HPDE6-E6E7 (cell line): Measurements from ENCODE around the gene REEP6.

ENCODE experiments used
- DNase-seq: peaks from one replicate; pipeline ENCODE4 v3.0.0; 2011; ENCODE audit warnings: missing footprints; ENCODE audit errors: extremely low spot score

Gene REEP6

DNA sequence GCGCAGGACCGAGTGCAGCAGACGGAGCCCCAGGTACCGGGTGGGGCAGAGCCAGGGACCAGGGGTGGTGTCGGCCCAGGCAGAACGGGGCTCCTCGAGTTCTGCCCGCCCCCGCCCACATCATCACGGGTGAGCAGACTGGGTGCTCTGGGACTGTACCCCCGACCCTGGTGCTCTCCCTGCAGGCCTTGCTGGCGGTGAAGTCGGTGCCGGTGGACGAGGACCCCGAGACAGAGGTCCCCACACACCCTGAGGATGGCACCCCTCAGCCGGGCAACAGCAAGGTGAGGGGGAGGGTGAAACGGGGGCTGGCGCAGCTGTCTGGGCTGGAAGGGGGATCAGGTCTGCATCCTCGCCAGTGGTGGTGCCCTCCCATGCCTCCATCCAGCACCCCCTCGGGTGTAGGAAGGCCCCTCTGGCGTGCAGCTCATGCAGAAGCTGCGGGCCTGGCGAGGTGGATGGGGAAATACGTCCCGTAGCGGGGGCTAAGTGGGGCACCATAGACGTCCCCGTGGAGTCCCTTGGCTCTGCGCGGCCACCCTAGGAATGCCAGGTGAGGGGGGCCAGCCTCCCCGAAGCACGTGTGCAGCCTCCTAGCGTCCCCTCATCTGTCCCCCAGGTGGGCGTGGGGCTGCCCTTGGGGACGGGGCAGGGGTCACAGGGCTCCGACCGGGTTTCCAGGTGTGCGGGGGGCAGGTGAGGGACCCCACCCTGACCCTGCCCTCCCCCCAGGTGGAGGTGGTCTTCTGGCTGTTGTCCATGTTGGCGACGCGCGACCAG lies 34.7 kb upstream of the REEP6 start:
- no peak for DNase-seq

DNA sequence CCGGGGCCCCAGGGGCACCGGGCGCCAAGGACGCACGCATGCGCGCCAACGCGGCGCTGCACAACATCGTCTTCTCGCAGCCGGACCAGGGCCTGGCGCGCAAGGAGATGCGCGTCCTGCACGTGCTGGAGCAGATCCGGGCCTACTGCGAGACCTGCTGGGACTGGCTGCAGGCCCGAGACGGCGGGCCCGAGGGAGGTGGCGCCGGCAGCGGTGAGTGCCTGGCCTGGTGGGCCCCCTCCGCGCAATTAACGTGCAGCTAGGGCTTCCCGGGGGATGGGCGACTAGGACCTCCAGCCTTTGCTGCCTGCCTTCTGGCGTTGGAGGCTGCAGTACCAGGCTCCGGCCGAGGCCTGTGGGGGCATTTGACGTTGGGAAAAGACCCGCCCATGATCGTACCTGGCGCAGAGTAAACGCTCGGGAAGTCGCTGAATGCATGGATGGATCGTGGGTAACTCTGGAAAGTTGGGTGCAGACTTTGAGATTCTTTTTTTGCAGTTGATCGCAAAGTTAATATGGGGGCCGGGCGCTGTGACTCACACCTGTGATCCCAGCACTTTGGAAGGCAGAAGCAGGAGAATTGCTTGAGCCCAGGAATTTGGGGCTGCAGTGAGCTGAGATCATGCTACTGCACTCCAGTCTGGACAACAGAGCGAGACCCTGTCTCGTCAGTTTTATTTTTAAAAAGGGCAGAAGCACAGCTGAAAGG lies 33.8 kb upstream of the REEP6 start:
- DNase-seq, result no peak

DNA sequence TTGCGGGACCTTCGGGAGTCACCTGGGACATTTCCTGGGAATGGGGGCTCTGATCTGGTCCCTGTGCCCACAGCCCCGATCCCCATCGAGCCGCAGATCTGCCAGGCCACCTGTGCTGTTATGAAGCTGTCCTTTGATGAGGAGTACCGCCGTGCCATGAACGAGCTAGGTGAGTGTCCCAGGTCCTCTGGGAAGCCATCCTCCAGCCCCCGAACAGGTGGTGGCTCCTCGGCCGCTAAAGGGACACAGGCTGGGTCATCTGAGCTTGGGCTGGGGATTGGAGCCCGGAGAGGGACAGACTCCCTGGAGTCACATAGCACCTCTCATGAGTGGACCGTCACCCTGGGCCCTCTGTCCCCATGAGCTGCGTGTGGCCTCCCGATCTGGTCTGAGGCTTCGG lies 33.1 kb upstream of the REEP6 start:
- DNase-seq, result no peak

DNA sequence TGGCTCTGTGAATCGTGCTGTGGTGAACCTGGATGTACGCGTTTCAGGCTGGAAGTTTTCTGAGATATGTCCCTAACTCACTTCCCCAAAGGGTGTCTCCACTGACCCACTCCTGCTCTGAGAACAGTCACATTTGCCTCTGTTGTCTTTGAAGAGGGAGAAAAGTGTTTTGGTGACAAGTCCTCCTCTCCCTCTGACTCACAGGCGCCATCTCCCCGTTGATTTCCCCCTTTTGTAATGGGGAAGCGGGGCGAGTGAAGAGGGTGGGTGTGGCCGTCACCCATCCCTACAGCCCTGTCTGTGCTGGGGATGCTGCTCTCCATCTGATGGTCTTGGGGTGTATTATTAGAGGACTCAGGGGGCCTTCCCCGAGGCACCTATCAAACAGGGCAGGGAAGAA lies 31.5 kb upstream of the REEP6 start:
- no peak for DNase-seq

DNA sequence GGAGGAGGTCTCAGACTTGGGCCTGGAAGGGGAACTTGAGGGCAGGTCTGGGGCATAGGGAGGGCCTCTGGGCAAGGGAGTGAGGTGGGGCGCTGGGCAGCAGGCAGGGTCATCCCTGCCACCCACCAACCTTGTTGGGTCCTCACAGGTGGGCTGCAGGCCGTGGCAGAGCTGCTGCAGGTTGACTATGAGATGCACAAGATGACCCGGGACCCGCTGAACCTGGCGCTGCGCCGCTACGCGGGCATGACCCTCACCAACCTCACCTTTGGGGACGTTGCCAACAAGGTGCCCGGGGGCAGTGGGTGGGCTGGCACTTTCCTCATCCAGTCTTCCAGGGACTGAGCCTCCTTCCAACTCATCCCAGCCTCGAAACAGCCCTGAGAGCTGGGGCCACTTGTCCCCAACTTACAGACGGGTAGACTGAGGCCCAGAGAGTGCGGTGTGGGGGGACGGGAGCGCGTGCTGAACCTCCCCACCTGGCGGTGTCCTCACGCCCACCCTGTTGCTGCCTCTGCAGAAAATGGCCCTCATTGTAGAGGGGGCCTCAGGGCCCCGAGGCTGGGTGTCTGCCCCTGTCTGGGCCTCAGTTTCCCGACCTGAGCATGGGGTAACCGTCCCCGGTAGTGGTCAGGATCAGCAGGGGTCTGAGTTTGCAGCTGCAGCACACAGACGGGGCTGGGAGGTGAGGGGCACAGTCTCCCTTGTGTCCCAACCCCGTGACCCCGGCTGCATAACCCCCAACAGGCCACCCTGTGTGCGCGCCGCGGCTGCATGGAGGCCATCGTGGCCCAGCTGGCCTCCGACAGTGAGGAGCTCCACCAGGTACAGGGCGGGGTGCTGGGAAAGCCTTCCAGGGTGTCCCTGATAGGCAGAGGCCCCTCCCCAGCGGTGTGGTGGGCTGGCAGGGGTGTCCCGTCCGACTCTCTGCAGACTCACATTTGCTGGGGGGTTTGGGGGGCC lies 30.7 kb upstream of the REEP6 start:
- no peak for DNase-seq

DNA sequence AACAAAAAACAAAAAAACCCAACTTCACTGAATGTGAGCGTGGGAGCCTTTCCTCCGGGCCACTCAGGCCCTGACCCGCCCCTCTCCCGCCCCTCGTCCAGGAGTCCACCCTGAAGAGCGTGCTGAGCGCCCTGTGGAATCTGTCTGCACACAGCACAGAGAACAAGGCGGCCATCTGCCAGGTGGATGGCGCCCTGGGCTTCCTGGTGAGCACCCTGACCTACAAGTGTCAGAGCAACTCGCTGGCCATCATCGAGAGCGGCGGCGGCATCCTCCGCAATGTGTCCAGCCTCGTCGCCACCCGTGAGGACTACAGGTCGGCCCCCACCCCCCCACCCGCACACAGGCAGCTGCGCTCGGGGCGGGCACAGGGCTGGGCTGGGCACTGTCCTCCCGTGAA lies 29.1 kb upstream of the REEP6 start:
- DNase-seq, result no peak

DNA sequence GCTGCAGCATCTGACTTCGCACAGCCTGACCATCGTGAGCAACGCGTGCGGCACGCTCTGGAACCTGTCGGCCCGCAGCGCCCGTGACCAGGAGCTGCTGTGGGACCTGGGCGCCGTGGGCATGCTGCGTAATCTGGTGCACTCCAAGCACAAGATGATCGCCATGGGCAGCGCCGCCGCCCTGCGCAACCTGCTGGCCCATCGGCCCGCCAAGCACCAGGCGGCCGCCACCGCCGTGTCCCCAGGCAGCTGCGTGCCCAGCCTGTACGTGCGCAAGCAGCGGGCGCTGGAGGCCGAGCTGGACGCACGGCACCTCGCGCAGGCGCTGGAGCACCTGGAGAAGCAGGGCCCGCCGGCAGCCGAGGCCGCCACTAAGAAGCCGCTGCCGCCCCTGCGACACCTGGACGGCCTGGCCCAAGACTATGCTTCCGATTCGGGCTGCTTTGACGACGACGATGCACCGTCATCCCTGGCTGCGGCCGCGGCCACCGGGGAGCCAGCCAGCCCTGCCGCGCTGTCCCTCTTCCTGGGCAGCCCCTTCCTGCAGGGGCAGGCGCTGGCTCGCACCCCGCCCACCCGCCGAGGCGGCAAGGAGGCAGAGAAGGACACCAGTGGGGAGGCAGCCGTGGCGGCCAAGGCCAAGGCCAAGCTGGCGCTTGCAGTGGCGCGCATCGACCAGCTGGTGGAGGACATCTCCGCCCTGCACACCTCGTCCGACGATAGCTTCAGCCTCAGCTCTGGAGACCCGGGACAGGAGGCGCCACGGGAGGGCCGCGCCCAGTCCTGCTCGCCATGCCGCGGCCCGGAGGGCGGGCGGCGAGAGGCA lies 25.6 kb upstream of the REEP6 start:
- DNase-seq, result no peak

DNA sequence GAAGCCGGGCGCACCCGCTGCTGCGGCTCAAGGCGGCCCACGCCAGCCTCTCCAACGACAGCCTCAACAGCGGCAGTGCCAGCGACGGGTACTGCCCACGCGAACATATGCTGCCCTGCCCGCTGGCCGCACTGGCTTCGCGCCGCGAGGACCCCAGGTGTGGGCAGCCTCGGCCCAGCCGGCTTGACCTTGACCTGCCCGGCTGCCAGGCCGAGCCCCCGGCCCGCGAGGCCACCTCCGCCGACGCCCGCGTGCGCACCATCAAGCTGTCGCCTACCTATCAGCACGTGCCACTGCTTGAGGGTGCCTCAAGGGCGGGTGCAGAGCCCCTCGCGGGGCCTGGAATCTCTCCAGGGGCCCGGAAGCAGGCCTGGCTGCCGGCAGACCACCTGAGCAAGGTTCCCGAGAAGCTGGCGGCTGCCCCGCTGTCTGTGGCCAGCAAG lies 24.9 kb upstream of the REEP6 start:
- DNase-seq, result no peak

DNA sequence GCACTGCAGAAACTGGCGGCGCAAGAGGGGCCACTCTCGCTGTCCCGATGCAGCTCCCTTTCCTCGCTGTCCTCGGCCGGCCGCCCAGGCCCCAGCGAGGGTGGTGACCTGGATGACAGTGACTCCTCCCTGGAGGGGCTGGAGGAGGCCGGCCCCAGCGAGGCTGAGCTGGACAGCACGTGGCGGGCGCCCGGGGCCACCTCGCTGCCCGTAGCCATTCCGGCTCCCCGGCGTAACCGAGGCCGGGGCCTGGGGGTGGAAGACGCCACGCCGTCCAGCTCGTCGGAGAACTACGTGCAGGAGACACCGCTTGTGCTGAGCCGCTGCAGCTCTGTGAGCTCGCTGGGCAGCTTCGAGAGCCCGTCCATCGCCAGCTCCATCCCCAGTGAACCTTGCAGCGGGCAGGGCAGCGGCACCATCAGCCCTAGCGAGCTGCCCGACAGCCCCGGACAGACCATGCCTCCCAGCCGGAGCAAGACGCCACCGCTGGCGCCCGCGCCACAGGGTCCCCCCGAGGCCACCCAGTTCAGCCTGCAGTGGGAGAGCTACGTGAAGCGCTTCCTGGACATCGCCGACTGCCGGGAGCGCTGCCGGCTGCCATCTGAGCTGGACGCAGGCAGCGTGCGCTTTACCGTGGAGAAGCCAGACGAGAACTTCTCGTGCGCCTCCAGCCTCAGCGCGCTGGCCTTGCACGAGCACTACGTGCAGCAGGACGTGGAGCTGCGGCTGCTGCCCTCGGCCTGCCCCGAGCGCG lies 24.3 kb upstream of the REEP6 start:
- no peak for DNase-seq

DNA sequence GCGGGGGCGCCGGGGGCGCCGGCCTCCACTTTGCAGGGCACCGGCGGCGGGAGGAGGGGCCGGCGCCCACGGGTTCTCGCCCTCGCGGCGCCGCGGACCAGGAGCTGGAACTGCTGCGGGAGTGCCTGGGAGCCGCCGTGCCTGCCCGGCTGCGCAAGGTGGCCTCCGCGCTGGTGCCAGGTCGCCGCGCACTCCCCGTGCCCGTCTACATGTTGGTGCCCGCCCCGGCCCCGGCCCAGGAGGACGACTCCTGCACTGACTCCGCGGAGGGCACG lies 23.8 kb upstream of the REEP6 start:
- DNase-seq, result no peak

DNA sequence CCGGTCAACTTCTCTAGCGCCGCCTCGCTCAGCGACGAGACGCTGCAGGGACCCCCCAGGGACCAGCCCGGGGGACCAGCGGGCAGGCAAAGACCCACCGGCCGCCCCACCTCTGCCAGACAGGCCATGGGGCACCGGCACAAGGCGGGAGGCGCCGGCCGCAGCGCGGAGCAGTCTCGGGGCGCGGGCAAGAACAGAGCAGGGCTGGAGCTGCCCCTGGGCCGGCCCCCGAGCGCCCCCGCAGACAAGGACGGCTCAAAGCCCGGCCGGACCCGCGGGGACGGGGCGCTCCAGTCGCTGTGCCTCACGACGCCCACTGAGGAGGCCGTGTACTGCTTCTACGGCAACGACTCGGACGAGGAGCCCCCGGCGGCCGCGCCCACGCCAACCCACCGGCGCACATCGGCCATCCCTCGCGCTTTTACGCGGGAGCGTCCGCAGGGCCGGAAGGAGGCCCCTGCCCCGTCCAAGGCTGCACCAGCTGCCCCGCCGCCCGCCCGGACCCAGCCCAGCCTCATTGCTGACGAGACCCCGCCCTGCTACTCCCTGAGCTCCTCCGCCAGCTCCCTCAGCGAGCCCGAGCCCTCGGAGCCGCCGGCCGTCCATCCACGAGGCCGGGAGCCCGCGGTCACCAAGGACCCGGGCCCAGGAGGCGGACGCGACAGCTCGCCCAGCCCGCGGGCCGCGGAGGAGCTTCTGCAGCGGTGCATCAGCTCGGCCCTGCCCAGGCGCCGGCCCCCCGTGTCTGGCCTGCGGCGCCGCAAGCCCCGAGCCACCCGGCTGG lies 23.3 kb upstream of the REEP6 start:
- DNase-seq, result no peak

DNA sequence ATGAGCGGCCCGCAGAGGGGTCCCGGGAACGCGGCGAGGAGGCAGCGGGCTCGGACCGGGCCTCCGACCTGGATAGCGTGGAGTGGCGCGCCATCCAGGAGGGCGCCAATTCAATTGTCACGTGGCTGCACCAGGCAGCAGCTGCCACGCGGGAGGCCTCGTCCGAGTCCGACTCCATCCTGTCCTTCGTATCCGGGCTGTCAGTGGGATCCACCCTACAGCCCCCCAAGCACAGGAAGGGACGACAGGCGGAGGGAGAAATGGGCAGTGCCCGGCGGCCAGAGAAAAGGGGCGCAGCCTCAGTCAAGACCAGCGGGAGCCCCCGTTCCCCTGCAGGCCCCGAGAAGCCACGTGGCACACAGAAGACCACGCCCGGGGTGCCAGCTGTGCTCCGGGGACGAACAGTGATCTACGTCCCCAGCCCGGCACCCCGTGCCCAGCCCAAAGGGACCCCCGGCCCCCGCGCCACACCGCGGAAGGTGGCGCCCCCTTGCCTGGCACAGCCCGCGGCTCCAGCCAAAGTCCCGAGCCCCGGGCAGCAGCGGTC lies 22.6 kb upstream of the REEP6 start:
- no peak for DNase-seq

DNA sequence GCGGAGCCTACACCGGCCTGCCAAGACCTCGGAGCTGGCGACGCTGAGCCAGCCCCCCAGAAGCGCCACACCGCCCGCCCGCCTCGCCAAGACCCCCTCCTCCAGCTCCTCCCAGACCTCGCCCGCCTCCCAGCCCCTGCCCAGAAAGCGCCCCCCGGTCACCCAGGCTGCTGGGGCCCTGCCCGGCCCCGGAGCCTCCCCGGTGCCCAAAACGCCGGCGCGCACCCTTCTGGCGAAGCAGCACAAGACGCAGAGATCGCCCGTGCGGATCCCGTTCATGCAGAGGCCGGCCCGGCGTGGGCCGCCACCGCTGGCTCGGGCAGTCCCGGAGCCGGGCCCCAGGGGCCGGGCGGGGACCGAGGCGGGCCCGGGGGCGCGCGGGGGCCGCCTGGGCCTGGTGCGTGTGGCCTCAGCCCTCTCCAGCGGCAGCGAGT lies 22.1 kb upstream of the REEP6 start:
- no peak for DNase-seq

DNA sequence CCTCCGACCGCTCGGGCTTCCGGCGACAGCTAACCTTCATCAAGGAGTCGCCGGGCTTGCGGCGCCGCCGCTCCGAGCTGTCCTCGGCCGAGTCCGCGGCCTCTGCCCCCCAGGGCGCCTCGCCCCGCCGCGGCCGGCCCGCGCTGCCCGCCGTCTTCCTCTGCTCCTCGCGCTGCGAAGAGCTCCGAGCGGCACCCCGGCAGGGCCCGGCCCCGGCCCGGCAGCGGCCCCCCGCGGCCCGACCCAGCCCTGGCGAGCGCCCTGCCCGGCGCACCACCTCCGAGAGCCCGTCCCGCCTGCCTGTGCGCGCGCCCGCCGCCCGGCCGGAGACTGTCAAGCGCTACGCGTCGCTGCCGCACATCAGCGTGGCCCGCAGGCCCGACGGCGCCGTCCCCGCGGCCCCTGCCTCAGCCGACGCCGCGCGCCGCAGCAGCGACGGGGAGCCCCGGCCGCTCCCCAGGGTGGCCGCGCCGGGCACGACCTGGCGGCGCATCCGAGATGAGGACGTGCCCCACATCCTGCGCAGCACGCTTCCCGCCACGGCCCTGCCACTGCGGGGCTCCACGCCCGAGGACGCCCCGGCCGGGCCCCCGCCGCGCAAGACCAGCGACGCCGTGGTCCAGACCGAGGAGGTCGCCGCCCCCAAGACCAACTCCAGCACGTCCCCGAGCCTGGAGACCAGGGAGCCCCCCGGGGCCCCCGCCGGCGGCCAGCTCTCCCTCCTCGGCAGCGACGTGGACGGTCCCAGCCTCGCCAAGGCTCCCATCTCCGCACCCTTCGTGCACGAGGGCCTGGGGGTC lies 21.5 kb upstream of the REEP6 start:
- no peak for DNase-seq

DNA sequence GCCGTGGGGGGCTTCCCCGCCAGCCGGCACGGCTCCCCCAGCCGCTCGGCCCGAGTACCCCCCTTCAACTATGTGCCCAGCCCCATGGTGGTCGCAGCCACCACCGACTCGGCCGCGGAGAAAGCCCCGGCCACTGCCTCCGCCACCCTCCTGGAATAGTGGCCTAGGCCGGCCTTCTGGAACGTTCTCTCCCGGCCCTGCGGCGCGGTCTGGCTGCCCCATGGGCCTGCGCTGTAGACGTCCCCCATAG lies 21.0 kb upstream of the REEP6 start:
- no peak for DNase-seq

DNA sequence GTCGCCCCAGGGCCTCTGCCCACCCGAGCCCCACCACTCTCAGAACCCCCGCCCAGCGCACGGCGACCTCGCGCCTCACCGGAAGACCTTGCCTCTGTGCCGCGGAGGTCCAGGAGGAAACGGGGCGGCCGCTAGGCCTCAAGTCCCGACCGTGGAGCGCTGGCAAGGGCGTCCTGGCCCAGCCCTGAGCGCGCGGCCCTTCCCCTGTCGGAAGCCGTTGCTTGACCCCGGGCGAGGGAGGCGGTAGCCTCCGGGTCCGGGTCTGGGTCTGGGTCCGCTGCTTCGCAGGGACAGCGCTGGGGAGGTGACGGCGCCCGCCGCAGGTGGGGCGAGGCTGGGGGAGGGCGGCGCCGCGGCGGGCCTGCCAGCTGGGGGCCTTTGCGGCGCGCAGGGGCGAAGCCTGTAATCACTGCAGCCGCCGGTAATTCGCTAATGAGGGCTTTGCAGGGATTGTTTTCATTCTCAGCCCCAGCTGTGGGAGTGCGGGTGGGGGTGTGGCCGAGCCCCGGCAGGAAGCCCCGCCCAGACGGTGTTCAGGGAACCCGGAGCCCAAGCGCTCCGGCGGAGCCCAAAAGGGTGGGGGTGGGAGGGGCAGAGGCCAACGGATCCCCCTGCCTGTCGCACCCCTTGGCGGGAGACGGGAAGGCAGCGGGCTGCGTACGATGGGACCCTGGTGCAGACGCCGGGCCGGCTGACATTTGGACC lies 20.5 kb upstream of the REEP6 start:
- peak; percentile 69 for DNase-seq

DNA sequence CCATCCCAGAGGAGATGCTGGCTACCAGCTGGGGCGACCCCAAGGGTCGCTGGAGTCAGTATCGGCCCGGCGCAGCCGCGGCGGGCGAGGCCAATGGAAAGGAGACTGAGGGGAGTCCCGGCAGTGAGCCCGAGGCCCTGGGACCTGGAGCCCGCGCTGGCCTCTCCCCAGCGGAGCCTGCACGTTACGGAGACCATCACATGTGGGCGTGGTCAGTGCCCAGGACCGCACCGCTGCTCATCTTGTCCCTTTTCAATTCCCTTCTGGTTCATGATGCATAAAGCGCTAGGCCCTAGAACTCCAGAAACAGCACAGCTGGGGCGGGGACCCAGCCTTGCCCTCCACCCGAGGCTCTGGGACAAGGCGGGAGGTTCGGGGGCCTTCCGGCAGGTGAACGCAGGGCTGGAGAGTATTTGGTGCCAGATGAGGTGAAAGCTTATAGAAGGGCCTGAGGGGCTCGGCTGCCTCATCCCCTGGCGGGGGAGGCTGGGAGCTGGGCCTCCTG lies 19.9 kb upstream of the REEP6 start:
- DNase-seq, result no peak

DNA sequence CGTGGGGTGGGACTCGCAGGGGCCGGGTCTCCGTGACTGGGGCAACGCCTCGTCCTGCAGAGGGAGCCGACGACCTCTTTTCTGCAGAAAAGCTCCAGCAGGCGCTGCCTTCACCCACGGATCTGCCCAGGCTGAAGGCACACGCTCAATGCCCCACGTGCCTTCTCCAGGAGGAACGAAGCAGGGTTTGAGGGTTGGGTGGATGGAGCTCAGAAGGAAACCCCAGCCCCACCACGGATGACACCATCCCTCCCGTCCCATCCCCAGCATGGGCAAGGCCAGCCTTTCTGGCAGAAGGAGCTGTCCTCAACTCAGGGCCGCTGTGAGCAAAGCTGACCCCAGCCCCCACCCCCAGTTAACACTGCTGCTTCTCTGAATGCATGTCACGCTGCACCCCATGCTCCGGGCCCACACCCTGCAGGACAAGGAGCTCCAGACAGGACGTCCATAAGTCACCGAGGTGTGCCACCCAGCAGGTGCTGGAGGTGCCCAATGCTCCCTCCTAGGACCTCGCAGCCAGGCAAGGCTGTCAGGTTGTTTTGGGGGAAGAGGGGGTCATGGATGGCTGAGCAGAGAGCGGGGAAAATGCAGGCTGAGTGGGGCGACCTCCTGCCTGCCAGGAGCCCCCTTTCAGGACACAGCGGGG lies 19.3 kb upstream of the REEP6 start:
- DNase-seq, result no peak
